ENCODE measurements around the gene SEMA5A.

DNA sequence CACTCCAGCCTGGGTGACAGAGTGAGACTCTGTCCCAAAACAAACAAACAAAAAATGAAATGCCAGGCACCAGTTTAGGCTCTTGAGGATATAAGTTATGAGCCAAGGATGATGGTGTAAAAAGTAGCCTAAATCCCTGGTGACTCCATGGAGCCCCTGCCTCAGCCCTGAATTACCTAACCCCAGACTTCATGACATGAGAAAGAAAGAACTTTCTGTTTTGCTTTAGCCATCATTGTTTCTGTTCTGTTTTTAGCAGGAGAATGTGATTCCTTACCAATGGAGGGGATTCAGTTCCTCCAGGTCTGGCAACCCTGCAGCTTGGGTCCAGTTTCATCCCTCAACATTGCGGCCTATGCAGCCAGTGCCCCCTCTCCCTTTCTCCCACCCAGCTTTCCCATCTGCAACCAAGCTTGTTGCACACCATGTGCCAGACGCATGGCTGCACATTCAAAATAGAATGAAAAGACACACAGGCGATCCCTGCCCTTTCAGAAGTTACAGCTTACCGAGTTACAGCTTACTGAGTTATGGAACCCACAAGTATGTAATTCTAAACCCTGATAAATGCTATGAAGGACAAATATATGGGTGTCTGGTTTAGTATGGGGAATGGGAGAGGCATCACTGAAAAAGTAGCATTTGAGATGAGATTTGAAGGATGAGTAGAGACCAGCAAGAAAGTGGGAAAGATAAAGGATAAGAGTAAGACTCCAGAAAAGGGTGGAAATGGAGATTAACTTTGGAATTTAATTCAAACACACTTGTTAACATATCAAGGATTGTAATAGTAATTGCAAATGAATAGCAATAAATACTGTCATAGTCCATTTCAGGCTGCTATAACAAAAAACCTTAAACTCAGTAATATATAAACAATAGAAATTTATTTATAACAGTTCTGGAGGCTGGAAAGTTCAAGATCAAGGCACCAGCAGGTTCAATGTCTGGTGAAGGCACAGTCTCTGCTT lies 6.0 kb upstream of the SEMA5A start:
- no peak for TF ChIP-seq CTCF (IDR thresholded peaks at IDR 0.05; ENCODE audit: insufficient read depth, low read depth, low read length)
- no peak for TF ChIP-seq EZH2 (IDR thresholded peaks at IDR 0.05; ENCODE audit: insufficient read depth, low read length)

Data from astrocyte (in vitro differentiated cells and primary cell).